Neutrophil (primary cell): ENCODE data around the gene DHX32.

Experiments used
- H3K27ac ChIP-seq: fragments of 200-600 bp; sonication (generic); 2 replicates; pipeline ENCODE4 v1.5.1; 2016; ENCODE audit warnings: mild to moderate bottlenecking, moderate library complexity
- H3K27me3 ChIP-seq: fragments of 200-600 bp; sonication (generic); 2 replicates; pipeline ENCODE4 v1.6.0; 2016; ENCODE audit warnings: mild to moderate bottlenecking
- H3K36me3 ChIP-seq: fragments of 200-600 bp; sonication (generic); 2 replicates; pipeline ENCODE4 v1.5.1; 2017
- H3K4me1 ChIP-seq, 2 experiments: fragments of 200-600 bp in 1 of 2; sonication (generic) in 1 of 2; 1 replicate in 1 of 2; 2 replicates in 1 of 2; pipeline versions ENCODE4 v1.5.1 to v1.6.1; 2013 to 2016; ENCODE audit warnings: low read depth in 1 of 2, low read length in 1 of 2, mild to moderate bottlenecking in 1 of 2, moderate library complexity in 1 of 2; ENCODE audit not compliant: control insufficient read depth in 1 of 2, insufficient read depth in 1 of 2
- H3K4me3 ChIP-seq, 2 experiments: fragments of 200-600 bp in 1 of 2; sonication (generic) in 1 of 2; 1 replicate in 1 of 2; 2 replicates in 1 of 2; pipeline ENCODE4 v1.5.1; 2013 to 2016; ENCODE audit warnings: low read depth in 1 of 2, low read length in 1 of 2, mild to moderate bottlenecking in 1 of 2, moderate library complexity in 1 of 2
- H3K9me3 ChIP-seq: fragments of 200-600 bp; sonication (generic); 2 replicates; pipeline ENCODE4 v1.5.1; 2016
- TF ChIP-seq, protein P1 (sequence below): fragments of 200-600 bp; sonication (generic); IDR thresholded peaks from 2 replicates; pipeline ENCODE4 v1.5.1; 2016; ENCODE audit warnings: antibody characterized with exemption

DHX32 gene

DNA sequence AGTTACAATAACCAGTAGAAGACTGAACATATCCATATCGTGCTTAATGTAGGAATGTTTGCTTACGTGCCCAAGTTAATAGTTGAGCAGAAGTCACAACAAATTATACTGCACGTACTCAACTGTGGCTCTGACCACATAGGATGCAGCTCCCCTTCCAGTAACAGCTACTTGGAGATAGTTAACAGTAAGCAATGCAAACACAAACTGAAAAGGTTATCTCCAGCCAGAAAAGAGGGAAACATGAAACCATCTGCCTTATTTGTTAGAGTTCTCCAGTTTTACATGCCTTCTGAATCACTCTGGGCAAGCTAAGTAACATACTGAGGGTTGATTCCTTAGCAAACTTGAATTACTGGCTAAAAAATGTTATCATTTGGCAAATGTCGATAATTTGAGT, 9.8 kb downstream of the DHX32 start:
- H3K4me3 ChIP-seq = no peak overlapping the region
- TF ChIP-seq, protein P1, sequence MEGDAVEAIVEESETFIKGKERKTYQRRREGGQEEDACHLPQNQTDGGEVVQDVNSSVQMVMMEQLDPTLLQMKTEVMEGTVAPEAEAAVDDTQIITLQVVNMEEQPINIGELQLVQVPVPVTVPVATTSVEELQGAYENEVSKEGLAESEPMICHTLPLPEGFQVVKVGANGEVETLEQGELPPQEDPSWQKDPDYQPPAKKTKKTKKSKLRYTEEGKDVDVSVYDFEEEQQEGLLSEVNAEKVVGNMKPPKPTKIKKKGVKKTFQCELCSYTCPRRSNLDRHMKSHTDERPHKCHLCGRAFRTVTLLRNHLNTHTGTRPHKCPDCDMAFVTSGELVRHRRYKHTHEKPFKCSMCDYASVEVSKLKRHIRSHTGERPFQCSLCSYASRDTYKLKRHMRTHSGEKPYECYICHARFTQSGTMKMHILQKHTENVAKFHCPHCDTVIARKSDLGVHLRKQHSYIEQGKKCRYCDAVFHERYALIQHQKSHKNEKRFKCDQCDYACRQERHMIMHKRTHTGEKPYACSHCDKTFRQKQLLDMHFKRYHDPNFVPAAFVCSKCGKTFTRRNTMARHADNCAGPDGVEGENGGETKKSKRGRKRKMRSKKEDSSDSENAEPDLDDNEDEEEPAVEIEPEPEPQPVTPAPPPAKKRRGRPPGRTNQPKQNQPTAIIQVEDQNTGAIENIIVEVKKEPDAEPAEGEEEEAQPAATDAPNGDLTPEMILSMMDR = no peak
- H3K36me3 ChIP-seq = peaks cover 7% of the 10 kb centered on the region
- no peaks in the 10 kb centered on the region for H3K9me3 ChIP-seq
- no peaks in the 10 kb centered on the region for H3K4me1 ChIP-seq
- no peaks in the 10 kb centered on the region for H3K27me3 ChIP-seq
- no peak overlapping the region for H3K27ac ChIP-seq

DNA sequence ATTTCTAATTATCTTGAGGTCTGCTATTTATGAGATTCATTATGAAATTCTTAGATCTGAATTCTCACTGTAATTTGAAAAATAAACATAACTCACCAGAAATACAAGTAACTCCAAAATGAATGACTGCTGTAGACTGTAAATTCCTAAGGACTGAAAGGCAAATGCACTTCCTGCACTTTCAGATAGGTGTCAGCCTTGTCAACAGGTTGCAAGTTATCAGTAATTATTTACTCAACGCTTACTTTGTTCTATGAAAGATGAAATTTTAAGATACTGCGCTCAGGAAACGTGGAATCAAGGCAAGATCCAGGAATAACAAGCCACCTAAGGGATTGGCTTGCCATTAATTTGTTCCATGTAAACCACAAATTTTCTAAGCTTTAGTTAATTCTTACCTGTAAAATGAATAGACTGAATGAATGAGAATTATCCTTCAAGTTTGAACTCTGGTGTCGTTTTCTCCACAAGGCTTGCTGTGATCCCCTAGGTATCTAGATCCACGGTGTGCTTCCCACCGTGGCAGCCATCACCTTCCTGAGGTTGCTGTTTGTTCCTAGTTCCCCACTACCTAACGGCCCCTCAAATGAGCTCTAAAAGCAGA, 12.6 kb downstream of the DHX32 start:
- Histone ChIP-seq H3K4me3 (no peak overlapping the region), H3K27me3 (no peaks in the 10 kb centered on the region), H3K9me3 (no peaks in the 10 kb centered on the region), H3K36me3 (peaks cover 9% of the 10 kb centered on the region), H3K27ac (no peak overlapping the region), H3K4me1 (no peaks in the 10 kb centered on the region)
- TF ChIP-seq, protein P1 = no peak

DNA sequence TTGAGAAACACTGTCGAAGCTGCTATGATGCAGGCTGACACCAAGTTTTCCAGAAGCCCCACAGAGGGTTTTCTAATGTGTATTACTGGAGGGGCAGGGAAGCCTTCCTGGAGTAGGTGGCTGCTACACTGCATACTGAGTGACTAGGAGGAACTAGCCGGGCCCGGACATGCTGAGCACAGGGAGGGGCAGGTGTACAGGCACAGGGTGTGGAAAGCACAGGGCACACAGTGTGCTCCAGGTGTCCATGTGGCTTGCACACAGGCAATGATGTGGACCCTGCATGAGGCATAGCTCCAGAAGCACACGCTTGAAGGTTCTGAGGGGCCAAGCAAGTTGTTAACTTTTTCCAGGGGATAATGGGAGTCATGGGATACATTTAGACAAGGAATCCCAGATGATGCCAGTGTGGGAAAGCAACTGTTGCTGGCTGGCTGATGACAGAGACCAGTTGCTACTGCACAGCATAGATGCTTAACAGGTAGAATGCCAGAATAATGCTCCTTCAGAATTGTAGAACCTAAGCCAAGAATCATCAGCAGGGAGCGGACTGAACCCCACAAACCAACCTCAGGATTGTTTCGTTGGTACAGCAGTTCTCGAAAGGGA, 14.6 kb downstream of the DHX32 start:
- Histone ChIP-seq H3K4me3 (no peak overlapping the region), H3K27ac (no peak overlapping the region), H3K4me1 (no peaks in the 10 kb centered on the region), H3K27me3 (no peaks in the 10 kb centered on the region), H3K9me3 (no peaks in the 10 kb centered on the region), H3K36me3 (peaks cover 9% of the 10 kb centered on the region)
- TF ChIP-seq, protein P1 = no peak

DNA sequence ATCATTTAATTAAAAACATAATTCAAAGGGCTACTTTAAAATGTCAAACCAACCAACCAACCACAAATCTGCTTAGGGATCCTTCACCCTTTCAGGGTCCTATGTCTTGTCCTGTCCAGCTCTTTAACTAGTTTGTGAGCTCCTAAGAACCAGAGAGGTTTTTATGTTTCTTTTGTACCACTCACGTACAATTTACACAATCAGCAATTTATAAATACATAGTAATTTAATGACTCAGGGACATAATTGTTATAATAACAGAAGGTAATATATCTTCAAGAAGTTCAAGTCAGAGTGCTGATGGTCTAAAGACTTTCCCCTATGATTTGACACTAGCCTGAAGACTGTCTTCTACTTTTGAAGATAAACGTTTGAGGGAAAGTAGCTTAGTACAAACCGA, 16.0 kb downstream of the DHX32 start:
- Histone ChIP-seq H3K4me1 (no peaks in the 10 kb centered on the region), H3K9me3 (no peaks in the 10 kb centered on the region), H3K27ac (no peak overlapping the region), H3K4me3 (no peak overlapping the region), H3K27me3 (no peaks in the 10 kb centered on the region), H3K36me3 (peaks cover 9% of the 10 kb centered on the region)
- TF ChIP-seq, protein P1 = no peak

DNA sequence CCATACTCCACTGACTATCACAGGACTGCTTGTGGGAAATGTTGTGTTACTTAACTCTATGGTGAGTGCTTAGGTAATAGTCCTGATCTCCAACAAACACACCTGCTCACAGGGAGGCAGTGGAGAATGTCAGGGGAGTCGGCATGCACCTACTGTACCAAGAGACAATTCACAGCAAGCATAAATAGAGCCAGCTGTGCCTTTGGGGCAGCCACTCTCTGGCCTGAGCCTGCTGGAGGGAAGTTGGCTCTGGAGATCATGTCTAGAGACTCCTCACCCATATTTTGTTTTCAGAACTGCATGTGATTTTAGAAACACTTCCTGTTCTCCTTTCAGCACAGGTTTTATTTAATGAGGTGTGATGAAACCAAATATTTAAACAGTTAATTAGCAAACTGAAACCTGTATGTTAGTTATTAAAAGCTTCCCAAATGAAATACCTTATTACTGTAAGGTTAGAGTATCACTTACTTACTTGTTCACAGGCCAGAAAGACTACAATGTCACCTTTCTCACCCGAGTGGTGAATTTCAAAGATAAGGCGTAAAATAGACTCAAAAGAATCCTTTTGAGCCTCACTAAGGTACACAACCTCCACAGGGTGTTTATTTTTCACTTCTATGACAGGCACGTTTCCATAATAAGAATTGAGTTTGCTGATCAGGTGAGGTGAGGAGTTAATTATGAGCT, 21.8 kb downstream of the DHX32 start:
- TF ChIP-seq, protein P1 = no peak
- Histone ChIP-seq H3K36me3 (no peaks in the 10 kb centered on the region), H3K27me3 (no peaks in the 10 kb centered on the region), H3K9me3 (no peaks in the 10 kb centered on the region), H3K4me3 (no peak overlapping the region), H3K4me1 (no peaks in the 10 kb centered on the region), H3K27ac (no peak overlapping the region)
